SK-N-SH (cell line): ENCODE results near the gene UPF3A.

ENCODE experiments used
- POLR2AphosphoS5 ChIP-seq: IDR thresholded peaks from 2 replicates; pipeline ENCODE4 v1.6.1; 2012; ENCODE audit warnings: low read depth, low read length
- RFX5 ChIP-seq: IDR thresholded peaks from 2 replicates; pipeline ENCODE4 v1.6.1; 2012; ENCODE audit warnings: mild to moderate bottlenecking, improper control_type of control experiment, low read length
- RXRA ChIP-seq: IDR thresholded peaks from 2 replicates; pipeline ENCODE4 v1.4.0; 2012; ENCODE audit warnings: low read depth, mild to moderate bottlenecking, borderline replicate concordance
- TF ChIP-seq, protein P1 (sequence below): IDR thresholded peaks from 2 replicates; pipeline ENCODE4 v1.4.0; 2012; ENCODE audit warnings: low read depth, borderline replicate concordance

GRCh38 chr13:114334305-114335053, 53.1 kb downstream of the UPF3A start:
- TF ChIP-seq RFX5 (no peak), POLR2AphosphoS5 (no peak), RXRA (no peak)
- TF ChIP-seq, protein P1, sequence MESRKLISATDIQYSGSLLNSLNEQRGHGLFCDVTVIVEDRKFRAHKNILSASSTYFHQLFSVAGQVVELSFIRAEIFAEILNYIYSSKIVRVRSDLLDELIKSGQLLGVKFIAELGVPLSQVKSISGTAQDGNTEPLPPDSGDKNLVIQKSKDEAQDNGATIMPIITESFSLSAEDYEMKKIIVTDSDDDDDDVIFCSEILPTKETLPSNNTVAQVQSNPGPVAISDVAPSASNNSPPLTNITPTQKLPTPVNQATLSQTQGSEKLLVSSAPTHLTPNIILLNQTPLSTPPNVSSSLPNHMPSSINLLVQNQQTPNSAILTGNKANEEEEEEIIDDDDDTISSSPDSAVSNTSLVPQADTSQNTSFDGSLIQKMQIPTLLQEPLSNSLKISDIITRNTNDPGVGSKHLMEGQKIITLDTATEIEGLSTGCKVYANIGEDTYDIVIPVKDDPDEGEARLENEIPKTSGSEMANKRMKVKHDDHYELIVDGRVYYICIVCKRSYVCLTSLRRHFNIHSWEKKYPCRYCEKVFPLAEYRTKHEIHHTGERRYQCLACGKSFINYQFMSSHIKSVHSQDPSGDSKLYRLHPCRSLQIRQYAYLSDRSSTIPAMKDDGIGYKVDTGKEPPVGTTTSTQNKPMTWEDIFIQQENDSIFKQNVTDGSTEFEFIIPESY = no peak
